GM12874 (cell line): Measurements from ENCODE around the gene MED26.

Experiments used
- TF ChIP-seq, protein P1 (sequence below): IDR thresholded peaks from 2 replicates; pipeline ENCODE4 v1.5.1; 2011; ENCODE audit warnings: low read depth, mild to moderate bottlenecking, control low read depth, low read length, moderate library complexity; ENCODE audit not compliant: insufficient read depth

MED26 gene

DNA sequence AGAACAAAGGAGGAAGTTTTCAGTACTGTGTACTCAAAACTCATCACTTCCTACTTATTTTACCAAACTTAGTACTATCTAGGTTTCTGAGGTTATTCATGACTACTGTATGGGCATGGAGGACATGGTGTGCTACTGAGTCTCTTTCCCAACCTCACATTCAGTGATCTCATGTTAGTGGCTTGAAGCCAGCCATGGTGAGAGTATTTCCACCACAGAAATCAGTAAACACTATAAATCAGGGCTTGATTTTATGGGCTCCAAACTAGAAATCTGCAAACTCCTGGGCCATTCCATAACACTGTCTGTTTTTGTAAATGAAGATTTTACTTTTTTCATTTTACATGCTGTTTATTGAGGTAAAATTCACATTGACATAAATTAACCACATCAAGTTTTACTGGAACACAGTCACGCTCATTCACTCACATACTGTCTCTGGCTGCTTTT is 19.7 kb downstream of the MED26 start:
- TF ChIP-seq, protein P1, sequence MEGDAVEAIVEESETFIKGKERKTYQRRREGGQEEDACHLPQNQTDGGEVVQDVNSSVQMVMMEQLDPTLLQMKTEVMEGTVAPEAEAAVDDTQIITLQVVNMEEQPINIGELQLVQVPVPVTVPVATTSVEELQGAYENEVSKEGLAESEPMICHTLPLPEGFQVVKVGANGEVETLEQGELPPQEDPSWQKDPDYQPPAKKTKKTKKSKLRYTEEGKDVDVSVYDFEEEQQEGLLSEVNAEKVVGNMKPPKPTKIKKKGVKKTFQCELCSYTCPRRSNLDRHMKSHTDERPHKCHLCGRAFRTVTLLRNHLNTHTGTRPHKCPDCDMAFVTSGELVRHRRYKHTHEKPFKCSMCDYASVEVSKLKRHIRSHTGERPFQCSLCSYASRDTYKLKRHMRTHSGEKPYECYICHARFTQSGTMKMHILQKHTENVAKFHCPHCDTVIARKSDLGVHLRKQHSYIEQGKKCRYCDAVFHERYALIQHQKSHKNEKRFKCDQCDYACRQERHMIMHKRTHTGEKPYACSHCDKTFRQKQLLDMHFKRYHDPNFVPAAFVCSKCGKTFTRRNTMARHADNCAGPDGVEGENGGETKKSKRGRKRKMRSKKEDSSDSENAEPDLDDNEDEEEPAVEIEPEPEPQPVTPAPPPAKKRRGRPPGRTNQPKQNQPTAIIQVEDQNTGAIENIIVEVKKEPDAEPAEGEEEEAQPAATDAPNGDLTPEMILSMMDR = no peak

DNA sequence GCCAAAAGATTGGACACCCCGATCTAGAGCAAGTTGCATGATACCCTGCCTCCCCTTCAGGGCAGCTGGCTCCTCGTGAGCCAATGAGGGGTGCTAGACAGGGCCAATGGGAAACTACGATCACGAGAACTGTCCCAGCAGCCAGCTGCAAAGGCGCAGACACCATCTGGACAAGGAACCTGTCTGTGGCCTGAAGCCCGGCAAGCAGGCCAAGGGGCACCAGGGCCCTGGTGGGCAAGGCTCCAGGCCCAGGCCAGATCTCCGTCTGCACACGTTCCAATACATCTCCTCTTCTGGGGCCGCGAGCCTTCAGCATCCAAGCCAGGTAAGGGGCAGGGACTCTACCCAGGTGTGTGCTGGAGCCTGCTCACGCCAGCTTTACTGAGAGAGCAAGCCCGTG is 20.2 kb downstream of the MED26 start:
- TF ChIP-seq, protein P1 = no peak

DNA sequence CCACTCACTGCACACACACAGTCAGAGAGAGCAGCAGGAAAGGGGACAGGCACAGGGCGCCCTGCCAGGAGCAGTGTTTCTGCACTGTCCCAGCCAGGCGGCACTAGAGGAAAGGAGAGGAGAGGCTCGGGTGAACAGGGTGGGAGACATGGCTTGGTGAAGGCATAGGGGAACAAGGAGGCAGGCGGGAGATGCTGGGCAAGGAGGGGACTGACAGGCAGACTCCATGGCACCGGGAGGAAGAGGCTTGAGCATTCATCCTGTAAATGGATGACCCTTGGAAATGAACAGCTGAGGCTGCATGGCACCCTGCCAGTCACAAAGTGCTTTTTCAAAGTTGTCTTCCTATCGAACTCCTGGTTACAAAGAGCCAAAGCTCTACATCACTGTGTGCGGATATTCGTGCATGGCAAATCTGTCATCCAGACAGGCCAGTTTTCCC is 22.4 kb downstream of the MED26 start:
- TF ChIP-seq, protein P1 = no peak

DNA sequence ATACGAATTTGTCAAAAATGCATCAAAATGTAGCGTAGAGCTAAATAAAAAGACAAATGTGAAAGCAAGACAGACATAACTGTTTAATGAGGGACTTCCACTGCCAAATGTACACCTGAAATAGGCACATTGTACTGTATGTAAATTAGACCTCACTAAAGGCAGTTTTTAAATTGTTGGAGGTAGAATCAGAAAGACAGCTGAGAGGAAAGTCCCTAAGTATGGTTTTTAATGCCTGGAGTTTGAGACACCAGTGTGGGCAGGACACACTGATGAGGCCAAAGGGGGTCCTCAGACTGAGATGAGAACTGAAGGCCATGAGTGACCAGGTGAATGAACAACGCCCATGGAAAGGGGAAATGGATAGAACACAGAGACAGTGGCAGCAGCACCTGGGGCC is 22.9 kb downstream of the MED26 start:
- TF ChIP-seq, protein P1 = no peak

DNA sequence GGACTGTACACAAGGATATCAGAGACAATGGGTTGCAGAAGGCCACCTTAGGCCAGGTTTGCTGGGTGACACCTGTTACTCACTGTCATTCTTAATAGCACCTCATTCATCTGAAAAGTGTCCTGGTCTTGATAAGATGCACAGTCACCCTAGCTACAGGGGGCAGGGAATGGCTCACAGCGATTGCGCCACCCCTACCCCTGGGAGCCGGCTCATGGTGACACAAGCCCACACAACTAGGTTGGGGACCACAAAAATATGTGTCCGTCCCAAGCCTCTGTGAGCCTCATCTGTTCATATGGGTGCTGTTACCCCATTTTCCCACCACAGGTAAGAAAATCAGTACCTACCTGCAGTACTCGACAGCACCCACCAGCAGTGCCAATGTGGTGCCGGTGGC is 23.4 kb downstream of the MED26 start:
- TF ChIP-seq, protein P1 = no peak

DNA sequence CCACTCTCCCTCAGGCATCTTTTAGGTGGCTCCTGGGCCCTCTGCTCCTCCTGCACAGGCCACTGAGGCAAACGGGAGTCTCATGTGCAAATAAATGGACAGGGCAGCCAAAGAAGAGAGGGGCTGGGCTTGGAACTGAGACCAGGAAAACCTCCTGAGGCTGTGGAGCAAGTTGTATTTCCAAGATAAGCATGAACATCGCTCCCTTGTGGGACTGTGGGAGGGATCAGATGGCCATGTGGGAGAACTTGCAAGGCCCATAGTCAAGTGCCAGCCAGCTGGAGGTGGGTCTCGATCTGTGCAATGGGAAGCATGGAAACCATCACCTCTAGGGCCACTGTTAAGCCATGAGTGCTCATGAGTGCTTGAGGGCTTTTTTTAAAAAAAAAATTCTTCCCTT is 24.9 kb downstream of the MED26 start:
- TF ChIP-seq, protein P1 = no peak

DNA sequence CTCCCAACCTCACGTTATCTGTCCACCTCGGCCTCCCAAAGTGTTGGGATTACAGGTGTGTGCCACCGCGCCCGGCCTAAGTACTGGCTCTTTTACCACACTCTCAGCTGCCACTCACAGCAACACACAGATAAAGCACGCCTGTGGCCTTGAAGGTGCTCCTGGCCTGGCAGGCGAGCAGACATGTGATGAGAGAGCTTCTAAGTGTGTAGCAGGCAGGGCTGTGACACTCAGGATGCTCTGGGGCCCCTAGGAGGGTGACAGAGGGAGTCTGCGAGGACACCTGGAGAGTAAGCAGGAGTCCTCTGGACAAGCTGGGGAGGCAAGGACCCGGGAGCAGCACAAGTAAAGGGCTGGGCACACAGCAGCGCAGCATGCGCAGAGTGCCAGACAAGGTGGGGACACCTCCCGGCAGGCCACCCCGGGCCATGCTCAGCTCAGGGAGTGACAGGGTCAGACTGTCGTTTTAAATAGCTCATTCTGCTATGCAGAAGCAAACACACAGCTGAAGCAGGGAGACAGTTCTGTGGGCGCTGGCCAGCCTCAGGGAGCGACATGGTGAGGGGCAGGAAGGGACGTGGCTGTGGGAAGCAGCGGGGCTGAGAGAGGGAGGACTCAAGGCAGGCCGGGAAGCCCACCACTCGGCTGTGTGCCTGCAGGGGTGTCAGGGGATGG is 26.5 kb downstream of the MED26 start:
- TF ChIP-seq, protein P1 = no peak
